ENCODE measurements around the gene COX5A. TPM values are rescaled to one million over a fixed set of nuclear protein-coding genes. Genes with fewer than 3 reads are reported as not detected.
"Not testable (repeated sequence)": the region's sequence is repeated elsewhere in the genome, so short reads cannot be mapped to it uniquely, and the experiment has no call there.

COX5A gene
- total RNA-seq, 1 experiment from 2014 or later, result 290 TPM

DNA sequence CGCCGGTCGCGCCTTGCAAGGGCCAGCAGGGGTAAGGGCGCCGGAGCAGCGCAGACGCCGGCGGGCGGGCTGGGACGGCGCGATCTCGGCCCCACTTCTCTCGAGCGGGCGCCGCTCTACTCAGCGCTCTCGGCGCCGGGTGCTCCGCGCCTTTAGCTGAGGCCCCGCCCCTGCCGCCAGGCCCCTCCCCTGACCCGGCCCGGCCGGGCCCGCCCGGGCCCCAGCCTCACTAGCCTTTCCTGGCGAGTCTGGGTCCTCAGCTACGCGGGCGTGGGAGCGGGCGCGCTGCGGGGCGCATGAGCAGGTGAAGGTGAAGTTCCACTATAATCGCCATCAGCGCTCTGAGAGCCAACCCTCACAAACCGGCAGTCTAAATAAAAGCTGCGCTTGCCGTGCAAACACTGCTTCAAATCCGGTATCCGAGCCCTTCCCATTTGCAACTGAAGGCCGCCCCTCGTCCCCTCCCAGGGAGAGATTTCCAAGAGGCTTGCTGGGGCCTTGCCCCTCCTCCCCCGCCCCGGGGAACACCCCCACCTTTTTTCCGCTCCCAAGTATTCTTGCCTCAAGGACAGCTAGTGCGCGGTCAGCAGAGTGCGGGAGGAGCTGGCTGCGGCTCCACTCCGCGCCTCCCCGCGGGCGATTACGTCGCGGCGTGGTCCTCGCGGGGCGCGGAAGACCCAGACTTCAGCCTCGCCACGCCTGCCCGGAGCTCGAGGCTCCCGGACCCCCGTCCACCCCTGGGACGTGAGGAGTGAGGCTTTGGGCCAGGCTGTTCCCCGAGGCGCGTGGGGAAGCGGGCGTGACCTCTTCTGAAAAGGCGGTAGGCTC, 19.0 kb upstream of the COX5A start, which contains the start of gene RPP25:
TSS of gene RPP25 (minus strand) at position 125 of the 828 bp plus-strand sequence. CDS start 189 bp downstream, outside the sequence.
- in situ Hi-C loops (cut with HindIII; ENCODE audit: low sequenced_read_pairs), result no loop called here

DNA sequence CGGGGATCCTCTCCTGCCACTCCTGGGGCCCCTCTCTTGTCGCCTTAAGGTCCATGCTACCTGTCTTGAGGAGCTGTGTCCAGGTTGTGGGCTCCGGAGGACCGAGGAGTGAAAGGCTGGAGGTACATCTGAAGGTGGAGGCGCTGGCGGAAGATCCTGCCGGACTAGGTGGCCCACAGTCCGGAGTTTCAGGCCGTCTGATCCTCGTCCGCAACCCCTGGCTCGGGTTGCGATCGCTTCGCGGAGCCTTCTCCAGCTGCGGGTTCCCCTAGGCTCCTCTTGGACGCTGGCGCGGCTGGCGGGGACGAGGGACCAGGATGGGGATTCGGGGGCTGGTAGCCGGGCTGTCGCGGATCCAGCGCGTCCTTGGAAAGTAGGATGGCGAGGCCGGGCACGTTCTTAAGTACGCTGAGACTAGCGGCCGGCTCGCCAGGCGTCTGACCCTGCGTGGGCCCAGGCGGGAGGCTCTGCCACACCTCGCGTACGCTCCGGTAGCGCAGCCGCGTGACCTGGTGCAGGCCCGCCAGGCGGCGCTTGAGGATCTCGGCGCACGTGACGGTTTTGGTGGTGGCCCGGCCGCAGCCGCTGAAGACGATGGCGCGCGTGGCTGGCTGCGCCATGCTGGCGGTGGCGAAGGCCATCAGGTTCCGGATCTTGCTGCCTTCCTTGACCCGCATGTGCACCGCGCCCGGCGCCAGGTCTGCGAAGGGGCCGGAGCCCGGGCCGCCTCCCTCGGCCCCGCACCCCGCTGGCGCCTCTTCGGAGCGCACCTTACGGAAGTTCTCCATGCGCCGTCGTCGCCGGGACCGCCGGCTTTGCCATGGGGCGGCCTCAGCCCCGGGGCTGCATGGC, 18.1 kb upstream of the COX5A start:
- in situ Hi-C loops (cut with HindIII; ENCODE audit: low sequenced_read_pairs), result no loop called here
- DNase-seq (ENCODE audit: low spot score), result peak; percentile 32

More for the DNA sequence above, 19.0 kb upstream of the COX5A start, which contains the start of gene RPP25:
- DNase-seq (ENCODE audit: low spot score), result peak; percentile 57

DNA sequence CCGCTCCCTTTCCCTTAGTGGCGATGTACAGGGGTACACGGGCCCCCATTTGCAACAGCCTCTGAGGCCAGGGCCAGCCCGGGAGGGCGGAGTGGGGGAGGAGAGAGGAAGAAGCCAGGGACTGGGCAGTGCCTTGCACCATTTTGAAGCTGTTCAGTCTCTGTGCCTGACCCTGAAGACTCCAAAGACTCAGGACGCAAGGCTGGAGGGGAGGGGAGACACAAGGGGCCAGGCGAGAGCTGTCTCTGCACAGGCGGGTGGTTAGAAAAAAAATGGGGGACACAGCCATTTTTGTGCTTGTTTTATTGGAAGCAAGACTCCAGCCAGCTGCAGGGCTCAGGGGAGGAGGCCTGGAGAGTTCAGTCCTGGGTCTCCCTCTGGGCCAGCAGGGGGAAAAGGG, 17.1 kb upstream of the COX5A start:
- in situ Hi-C loops (cut with HindIII; ENCODE audit: low sequenced_read_pairs), result no loop called here
- no peak for DNase-seq (ENCODE audit: low spot score)

DNA sequence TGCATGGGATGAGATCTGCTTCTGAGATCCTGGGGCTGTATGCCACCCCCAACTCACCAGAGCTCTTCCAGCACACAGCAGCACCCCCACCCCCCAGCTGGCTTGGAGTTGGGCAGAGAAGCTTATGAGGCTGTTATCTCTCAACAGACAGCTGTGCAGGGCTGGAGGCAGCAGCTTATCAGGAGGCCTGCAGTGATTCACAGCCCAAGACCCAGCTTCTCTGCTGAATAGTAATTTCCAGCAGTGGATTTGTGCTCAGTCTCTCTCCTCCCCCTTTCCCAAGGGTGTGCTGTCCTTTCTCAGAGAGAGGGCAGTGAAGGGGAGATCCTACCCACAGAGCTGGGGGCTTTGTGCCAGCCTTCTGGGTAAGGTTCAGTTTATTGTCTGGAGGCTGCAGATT, 16.6 kb upstream of the COX5A start:
- DNase-seq (ENCODE audit: low spot score), result no peak
- in situ Hi-C loops (cut with HindIII; ENCODE audit: low sequenced_read_pairs), result no loop called here

DNA sequence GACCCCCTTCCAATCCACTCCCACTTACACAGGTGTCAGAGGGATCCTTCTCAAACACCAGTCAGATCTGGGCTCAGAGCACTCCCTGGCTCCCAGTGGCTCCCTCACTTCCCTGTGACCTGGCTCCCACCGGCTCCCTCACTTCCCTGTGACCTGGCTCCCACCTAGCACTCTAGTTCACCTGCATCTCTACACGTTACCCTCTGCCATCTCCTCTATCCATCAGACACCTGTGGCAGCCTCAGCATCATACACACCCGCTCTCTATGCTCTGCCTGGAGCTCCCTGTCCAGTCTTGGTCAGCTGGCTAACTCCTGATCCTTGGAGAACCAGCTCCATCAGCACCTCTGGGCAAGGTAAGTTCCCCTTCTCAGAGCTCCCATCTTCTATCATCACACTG, 13.1 kb upstream of the COX5A start:
- in situ Hi-C loops (cut with HindIII; ENCODE audit: low sequenced_read_pairs), result no loop called here
- no peak for DNase-seq (ENCODE audit: low spot score)

DNA sequence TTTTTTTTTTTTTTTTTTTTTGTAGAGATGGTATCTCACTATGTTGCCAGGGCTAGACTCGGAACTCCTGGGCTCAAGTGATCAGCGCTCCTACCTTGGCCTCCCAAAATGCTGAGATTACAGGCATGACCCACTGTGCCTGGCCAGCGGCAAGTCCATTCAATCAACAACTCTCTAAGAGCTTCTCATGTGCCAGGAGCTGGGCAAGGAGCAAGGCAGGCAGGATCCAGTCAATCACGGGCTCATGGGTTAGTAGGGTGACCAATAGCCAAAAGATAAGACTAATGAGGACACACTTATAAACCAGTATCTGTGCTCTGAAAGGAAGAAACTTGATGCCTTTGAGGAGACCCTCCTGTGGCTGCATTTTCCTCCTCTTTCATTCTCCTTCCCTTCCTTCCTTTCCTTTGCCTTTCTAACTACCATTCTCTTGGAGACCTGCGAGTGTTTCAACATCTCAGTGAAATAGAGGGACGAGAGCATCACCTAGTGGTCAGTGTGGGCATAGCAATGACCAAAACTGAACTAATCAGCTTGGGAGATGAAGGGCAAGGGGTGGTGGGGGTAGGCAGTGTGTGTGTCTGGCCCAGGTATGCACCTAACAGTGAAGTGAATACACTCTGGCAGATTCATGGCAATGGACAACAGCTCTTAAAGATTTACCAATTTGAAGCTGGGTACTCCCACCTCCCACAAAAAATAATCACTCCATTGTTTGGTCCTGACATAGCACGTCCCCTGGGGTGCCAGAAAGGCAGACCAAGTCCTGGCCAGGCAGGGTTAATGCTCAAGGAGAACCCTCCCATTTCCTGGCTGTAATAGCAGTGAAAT, 12.4 kb upstream of the COX5A start:
- in situ Hi-C loops (cut with HindIII; ENCODE audit: low sequenced_read_pairs), result no loop called here
- DNase-seq (ENCODE audit: low spot score), result peak; percentile 87

DNA sequence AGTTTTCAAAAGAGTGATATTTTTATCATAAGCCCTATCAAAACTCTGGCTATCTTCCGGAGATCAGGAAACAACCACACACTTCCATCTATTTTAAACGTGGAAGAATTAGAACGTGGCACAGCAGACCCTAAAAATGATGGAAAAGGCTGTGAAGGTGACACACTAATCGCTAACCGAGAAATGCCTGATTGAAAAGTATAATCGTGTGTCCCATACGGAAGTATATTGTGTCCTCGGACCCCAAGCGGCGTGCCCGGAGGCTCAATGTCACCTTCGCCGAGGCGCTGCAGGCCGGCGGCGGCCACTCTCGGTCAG, 642 bp downstream of the COX5A start:
- peak; percentile 29 for DNase-seq (ENCODE audit: low spot score)
- in situ Hi-C loops (cut with HindIII; ENCODE audit: low sequenced_read_pairs), result no loop called here

DNA sequence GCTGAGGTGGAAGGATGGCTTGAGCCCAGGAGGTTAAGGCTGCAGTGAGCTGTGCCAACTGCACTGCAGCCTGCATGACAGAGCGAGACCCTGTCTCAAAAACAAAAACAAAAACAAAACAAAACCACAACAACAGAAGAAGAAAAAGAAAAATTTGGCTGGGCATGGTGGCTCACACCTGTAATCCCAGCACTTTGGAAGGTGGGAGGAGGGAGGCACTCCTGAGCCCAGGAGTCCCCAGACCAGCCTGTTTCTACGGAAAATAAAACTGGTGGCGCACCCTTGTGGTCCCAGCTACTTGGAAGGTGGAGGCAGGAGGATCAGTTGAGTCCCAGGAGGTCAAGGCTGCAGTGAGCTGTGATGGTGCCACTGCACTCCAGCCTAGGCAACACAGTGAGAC, 2.7 kb downstream of the COX5A start:
- DNase-seq (ENCODE audit: low spot score), result not testable (repeated sequence)

DNA sequence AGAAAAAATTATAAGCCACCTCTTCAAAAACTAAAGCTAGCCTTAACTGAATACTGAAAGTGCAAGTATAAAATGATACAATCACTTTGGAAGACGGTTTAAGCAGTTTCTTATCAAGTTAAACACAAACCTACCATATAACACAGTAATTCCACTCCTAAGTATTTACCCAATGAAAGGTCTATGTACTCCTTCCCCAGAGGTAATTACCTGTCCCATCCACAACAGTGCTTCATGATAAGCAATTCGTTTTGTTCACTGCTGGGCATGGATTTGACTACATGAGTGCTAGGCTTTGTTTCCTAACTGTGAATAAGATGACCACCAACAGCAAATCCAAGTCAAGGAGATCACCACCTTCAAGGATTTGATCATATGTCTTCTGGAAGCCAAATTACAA, 4.3 kb downstream of the COX5A start:
- in situ Hi-C loops (cut with HindIII; ENCODE audit: low sequenced_read_pairs), result no loop called here
- DNase-seq (ENCODE audit: low spot score), result no peak

More for the DNA sequence above, 2.7 kb downstream of the COX5A start:
- in situ Hi-C loops (cut with HindIII; ENCODE audit: low sequenced_read_pairs), result not testable (repeated sequence)

DNA sequence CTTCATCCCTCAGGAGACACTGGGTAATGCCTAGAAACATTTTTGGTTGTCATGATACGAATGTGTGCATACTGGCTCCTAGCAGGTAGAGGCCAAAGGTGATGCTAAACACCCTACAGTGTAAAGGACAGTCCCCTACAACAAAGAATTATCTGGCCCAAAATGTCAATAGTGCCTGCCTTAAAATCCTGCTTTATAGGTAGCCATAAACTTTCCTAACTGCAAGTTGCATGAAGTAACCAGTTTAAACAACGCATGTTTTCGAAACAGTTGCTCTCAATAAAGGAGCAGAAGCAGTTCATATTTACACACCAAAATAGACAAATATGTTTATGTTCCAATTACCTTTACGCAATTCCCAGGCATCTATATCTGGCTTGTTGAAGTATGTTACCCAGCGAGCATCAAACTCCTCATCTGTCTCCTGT, 9.1 kb downstream of the COX5A start:
- in situ Hi-C loops (cut with HindIII; ENCODE audit: low sequenced_read_pairs), result no loop called here
- no peak for DNase-seq (ENCODE audit: low spot score)

DNA sequence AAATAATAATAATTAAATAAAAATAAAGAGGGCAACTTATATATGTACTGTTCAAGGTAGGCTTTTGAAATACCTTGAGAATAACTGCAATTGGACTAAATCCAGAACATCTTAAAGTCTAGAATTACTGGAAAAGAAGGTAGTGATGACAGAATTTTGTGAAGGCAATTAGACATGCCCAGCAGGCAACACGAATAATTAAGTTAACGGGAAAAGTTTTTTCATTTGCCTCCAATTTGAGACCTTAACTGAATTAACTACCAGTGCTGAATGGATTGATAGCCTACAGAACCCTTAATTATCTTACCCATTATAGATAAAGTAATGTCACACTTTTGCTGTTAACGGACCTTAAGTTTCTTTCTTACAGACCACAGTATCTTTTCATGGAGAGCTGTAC, 13.3 kb downstream of the COX5A start:
- in situ Hi-C loops (cut with HindIII; ENCODE audit: low sequenced_read_pairs), result no loop called here
- no peak for DNase-seq (ENCODE audit: low spot score)

DNA sequence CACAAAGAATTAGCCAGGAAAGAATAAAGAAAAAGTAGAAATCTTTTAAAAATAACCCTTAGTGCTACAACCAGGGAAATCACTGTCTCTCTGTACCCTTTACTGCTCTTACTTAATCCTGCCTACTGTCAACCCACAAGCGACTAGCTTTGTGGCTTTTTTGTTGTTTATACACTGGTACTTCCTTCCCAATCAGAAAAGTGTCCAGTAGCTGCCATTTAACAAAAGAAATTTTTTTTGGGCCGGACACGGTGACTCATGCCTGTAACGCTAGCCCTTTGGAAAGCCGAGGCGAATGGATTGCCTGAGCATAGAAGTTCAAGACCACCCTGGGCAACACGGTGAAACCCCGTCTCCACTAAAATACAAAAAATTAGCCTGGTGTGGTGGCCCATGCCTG, 17.4 kb downstream of the COX5A start:
- in situ Hi-C loops (cut with HindIII; ENCODE audit: low sequenced_read_pairs), result no loop called here
- no peak for DNase-seq (ENCODE audit: low spot score)

DNA sequence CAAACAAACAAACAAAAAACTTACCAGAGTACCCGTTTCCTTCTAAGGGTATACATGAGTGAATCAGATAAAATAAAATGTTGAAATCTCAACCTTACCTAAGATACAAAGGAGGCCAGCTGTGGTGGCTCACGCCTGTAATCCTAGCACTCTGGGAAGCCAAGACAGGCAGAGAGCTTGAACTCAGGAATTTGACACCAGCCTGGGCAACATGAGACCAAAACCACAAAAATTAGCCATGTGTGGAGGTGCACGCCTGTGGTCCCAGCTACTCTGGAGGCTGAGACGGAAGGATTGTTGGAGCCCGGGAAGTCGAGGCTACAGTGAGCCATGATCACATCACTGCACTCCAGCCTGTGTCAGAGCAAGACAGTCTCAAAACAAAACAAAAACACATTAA, 20.2 kb downstream of the COX5A start:
- DNase-seq (ENCODE audit: low spot score), result no peak
- in situ Hi-C loops (cut with HindIII; ENCODE audit: low sequenced_read_pairs), result no loop called here

DNA sequence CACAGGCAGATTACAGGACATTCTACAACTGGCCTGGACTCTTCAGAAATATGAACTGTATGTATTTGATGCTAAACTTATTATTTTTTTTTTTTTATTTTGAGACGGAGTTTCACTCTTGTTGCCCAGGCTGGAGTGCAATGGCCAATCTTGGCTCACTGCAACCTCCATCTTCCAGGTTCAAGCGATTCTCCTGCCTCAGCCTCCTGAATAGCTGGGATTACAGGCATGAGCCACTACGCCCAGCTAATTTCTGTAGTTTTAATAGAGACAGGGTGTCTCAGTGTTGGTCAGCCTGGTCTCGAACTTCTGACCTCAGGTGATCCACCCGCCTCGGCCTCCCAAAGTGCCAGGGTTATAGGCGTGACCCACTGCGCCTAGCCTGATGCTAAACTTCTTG, 24.1 kb downstream of the COX5A start:
- DNase-seq (ENCODE audit: low spot score); in situ Hi-C loops (cut with HindIII; ENCODE audit: low sequenced_read_pairs): not testable (repeated sequence)

DNA sequence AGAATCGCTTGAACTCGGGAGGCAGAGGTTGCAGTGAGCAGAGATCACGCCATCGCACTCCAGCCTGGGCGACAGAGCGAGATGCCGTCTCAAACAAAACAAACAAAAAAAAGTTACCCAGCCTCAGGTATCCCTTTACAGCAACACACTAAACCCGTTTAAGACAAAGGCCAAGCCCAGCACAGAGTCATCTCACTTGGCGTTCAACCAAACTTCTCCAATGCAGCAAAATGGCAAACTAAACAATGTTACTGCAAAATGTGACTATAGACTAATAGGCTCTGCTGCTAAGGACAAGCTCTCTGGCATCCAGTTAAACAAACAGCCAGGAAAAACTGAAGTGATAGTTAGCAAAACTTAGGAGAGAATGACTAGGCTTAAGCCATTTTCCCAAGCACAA, 24.8 kb downstream of the COX5A start:
- in situ Hi-C loops (cut with HindIII; ENCODE audit: low sequenced_read_pairs), result no loop called here
- no peak for DNase-seq (ENCODE audit: low spot score)

DNA sequence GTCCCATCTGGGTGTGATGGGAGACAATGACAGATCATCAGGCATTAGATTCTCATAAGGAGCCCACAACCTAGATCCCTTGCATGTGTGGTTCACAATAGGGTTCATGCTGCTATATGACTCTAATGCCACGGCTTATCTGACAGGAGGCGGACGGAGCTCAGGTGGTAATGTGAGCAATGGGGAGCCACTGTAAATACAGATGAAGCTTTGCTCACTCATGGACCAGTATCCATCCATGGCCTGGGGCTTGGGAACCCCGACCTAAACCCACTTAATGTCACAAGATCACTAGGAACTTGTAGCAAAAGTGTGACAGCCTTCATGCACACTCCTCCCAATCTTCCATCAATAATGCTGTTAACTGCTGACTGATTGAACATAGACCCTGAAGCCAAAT, 29.2 kb downstream of the COX5A start:
- in situ Hi-C loops (cut with HindIII; ENCODE audit: low sequenced_read_pairs), result no loop called here
- no peak for DNase-seq (ENCODE audit: low spot score)

DNA sequence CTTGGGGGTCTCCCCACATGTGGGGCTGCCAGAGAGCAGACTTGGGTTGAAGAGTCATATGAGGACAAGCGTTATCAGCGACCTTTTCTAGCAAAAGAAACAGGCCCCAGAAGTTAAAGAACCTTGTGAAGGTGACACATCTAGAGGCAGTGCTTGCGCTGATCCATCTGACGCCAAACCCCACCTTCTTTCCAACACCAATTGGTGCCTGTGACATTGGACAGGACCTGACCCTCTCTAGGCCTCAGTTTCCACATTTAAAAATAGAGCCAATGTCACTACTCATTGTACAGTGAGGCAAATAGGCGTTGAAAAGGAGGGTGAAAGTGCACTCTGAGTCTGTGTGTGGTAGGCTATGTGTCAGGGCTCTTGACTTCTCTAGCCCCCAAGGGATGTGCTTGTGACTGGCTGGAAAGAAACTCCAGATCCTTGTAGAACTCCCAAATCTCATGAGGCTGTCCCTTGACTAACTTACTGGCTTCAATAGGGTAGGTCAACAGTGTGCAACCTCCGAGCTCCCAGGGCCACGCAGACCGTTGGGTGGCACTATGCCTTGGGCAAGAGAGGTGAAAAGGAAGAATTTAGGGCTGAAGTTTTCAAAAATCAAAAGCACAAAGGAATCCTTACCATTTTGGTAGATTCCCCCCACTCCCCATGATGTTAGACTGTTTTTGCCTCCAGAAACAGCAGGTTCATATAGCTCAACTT, 30.6 kb downstream of the COX5A start:
- in situ Hi-C loops (cut with HindIII; ENCODE audit: low sequenced_read_pairs), result no loop called here
- peak; percentile 58 for DNase-seq (ENCODE audit: low spot score)

DNA sequence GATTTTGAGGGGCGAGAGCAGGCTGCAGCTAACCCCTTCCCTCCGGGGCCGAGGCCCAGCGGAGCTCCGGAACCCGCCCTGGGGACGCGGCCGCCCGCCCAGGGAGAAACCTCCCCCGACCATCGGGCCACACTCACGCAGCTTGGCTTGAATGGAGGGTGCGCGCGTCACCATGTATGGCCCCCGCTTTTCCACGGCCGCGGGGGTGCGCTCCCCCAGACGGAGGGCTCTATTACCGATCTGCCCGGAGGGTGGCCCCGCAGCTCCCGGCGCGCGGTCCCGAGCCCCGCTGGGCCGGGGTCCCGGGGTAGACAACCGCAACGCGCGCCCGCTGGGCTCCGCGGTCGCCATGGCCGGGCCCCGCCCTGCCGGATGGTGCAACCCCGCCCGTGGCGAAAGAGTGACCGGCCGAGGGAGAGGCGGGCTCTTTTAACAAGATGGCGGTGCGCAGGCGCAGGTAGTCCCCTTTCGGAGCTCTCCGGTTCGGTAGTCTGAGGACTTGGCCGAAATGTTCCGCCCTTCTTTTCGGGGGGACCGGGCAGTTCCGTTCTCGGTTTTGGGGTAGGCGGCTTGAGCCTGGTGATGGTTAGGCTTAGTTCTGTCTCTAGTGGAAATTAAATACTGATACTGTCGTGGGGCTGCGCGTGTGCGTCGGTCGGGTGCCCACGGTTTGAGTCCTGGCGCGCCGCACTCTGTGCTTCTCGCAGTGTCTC, 31.3 kb downstream of the COX5A start, which contains the start of gene FAM219B:
TSS of gene FAM219B (minus strand) at position 402 of the 713 bp plus-strand sequence. CDS start at position 351, 51 bp downstream.
- in situ Hi-C loops (cut with HindIII; ENCODE audit: low sequenced_read_pairs), result no loop called here
- DNase-seq (ENCODE audit: low spot score), result peak; percentile 95

All from G401 (cell line).